K562 treated with DMSO at 1 percent for 4 hours (cell line): Measurements from ENCODE around the gene SDF2. TPM values are rescaled to one million over a fixed set of nuclear protein-coding genes. Genes with fewer than 3 reads are reported as not detected.

Experiments
- total RNA-seq: library from RNA; unstranded; fragments of 300-600 nt; gene quantifications from 2 replicates; pipeline ENCODE4 v1.2.3, GENCODE V29; 2022; ENCODE audit not compliant: insufficient read depth

SDF2 gene, protein sequence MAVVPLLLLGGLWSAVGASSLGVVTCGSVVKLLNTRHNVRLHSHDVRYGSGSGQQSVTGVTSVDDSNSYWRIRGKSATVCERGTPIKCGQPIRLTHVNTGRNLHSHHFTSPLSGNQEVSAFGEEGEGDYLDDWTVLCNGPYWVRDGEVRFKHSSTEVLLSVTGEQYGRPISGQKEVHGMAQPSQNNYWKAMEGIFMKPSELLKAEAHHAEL
- 68.5 and 69.2 TPM in 2 replicates for total RNA-seq

DNA sequence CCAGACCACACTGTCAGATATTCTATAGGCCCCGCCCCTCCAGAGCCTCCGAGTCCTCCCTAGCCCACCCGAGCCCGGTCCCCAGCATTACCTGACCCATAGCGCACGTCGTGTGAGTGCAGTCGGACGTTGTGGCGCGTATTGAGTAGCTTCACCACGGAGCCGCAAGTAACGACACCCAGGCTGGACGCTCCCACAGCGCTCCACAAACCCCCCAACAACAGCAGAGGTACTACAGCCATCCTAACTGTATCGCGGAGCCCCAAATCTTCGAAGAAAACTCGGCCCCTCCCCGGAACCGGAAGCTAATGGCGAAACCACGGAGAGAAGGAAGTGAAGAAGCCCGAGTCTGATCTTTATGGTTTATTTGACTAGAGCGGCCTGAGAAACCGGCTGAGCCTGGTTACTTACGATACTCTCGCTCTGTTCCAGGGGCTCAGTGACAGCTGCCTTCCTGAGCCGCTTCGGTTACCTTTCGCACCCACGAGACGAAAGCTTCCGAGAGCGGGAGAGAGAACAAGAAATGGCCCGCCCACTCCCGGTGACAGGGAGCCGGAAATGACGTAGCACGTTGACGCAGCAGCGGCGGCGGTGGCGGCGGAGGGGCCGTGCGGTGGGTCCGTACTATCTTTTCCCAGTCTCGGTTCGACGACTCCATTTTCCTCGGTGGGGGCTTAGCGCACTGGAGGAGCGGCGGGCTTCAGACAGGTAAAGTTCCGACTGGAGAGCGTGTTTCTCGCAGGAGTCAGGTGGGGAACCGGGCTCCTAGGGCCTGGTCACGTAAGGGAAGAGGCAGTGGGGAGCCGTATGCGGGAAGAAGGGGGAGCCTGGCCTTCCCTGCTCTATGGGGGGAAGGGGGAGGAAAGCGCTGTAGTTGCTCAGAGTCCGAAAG, at the start of gene SDF2, which contains the start of gene SUPT6H:
Gene SDF2, minus strand, starts transcription at position 272 of the 892 bp plus-strand sequence. Its CDS starts 30 bp downstream, at position 242.
Gene SUPT6H, plus strand, starts transcription at position 571 of the 892 bp plus-strand sequence. CDS start 11,197 bp downstream, outside the sequence.

DNA sequence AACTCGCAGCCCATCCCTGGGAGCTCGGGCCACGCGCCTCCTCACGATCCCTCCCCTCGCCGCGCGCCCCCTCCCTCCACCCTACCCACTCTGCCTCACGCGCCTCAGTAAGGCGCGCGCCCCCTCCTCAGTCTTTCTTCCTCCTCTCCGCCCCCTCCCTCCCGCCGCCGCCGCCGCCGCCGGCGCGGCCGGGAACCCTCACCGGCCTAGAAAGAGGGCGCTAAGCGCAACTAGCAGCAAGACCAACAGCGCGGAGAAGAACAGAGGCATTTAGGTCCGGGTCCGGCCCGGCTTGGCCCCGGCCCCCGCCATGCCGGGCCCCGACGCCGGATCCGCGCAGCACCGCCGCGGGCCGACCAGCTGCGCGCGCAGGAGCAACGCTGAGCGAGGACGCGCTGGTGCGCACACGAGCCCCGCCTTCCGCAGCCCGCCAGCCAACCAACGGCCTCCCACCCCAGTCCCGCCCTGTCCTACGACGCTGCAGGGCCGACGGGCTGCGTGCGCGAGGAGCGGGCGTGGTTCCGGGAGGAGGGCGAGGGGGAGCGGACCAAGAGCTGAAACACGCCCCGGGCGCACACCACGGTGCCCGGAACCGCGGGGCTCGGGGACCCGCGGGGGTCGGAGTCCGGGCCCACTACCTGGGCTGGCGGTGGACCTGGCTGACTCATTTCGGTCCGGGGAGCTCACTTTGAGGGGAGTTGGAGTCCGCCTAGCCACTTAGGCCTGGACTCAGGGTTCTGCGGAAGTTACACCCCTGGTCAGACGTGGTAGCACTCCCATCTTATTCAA, 16.7 kb downstream of the SDF2 start, which contains the start of gene BLTP2:
Gene BLTP2, minus strand, starts transcription at position 372 of the 789 bp plus-strand sequence. Its CDS starts 102 bp downstream, at position 270.

DNA sequence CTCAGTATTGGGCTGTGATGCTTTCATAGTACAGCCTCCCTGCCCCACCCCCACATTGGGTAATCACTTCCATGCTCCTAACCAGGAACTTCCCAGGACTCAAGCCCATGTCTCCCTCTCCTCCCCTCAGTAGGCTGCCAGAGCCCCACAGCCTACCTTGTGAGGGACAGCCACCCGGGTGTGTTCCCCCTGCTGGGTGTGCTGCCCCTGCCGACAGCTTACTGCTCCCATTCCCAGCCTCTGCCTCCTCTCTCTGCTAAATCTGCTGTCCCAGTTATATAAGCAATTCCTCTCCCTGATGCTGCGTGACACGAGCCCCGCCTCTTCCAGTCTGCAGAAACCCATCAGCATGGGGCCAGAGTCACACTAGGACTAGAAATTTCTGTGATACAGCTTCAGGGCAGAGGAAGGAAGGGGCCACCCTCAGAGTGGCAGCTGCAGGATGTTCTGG, 47.8 kb downstream of the SDF2 start, which contains the start of gene RSKR:
Gene RSKR, minus strand, starts transcription at position 255 of the 451 bp plus-strand sequence. Its CDS starts 24 bp downstream, at position 231.

DNA sequence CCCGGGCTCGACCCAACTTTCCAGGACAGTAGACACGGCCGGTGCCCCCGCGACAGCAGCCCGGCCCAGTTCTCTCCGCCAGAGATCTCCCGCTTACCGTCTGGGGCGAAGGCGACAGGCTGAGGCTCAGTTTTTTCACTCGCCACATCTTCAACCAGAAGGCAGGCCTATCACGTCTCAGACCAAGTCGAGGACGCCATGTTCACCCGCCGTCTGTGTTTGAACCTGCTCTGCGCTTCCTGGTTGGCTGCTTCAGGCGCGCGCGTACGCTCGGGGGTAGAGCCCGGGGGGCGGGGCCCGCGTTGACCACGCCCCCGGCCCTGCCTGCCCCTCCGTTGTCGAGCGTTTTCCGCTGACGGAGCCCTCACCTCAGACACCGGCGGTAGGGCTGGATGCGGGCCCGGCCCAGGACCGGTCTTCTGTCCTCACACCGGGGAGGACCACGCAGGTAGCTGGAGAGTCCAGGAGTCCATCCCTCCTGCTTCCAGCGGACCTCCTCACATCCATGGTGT, 62.9 kb downstream of the SDF2 start, which contains the start of gene SPAG5:
Gene SPAG5, minus strand, starts transcription at position 227 of the 512 bp plus-strand sequence. Its CDS starts 79 bp downstream, at position 148.

Other genes starting within 250 kb of the SDF2 start
- gene SLC13A2, start 188.3 kb downstream of the SDF2 start, total RNA-seq: not detected in 2 replicates
- not detected in 2 replicates for gene FOXN1, start 155.6 kb downstream of the SDF2 start, total RNA-seq
- 29.6 and 34.4 TPM in 2 replicates for gene UNC119, start 109.3 kb downstream of the SDF2 start, total RNA-seq
- 92.0 and 97.4 TPM in 2 replicates for gene PIGS, start 90.4 kb downstream of the SDF2 start, total RNA-seq
- 52.1 and 58.6 TPM in 2 replicates for gene ALDOC, start 85.0 kb downstream of the SDF2 start, total RNA-seq
- 93.5 and 110 TPM in 2 replicates for gene SPAG5, start 62.9 kb downstream of the SDF2 start, total RNA-seq
- gene RSKR, start 47.7 kb downstream of the SDF2 start, total RNA-seq: 17.6 and 21.9 TPM in 2 replicates
- 47.7 and 60.6 TPM in 2 replicates for gene BLTP2, start 16.7 kb downstream of the SDF2 start, total RNA-seq
- gene SUPT6H, start 299 bp upstream of the SDF2 start, total RNA-seq: 54.5 and 61.6 TPM in 2 replicates
- gene PROCA1, start 50.0 kb upstream of the SDF2 start, total RNA-seq: 5.4 and 5.6 TPM in 2 replicates
- gene RAB34, start 56.0 kb upstream of the SDF2 start, total RNA-seq: not detected in 2 replicates
- gene RPL23A, start 58.1 kb upstream of the SDF2 start, total RNA-seq: 2,658 and 2,919 TPM in 2 replicates
- gene TLCD1, start 64.3 kb upstream of the SDF2 start, total RNA-seq: 2.7 and 3.4 TPM in 2 replicates
- gene NEK8, start 66.9 kb upstream of the SDF2 start, total RNA-seq: 2.2 and 4.7 TPM in 2 replicates
- gene TRAF4, start 82.1 kb upstream of the SDF2 start, total RNA-seq: 85.7 and 116 TPM in 2 replicates
- gene FAM222B, start 180.9 kb upstream of the SDF2 start, total RNA-seq: 28.4 and 38.5 TPM in 2 replicates
- gene ERAL1, start 193.1 kb upstream of the SDF2 start, total RNA-seq: 84.1 and 95.8 TPM in 2 replicates
- gene FLOT2, start 235.8 kb upstream of the SDF2 start, total RNA-seq: 160 and 174 TPM in 2 replicates
- gene DHRS13, start 241.2 kb upstream of the SDF2 start, total RNA-seq: 22.7 and 29.7 TPM in 2 replicates